ENCODE results near the gene PCSK4.
"Not testable (repeated sequence)": the region's sequence is repeated elsewhere in the genome, so short reads cannot be mapped to it uniquely, and the experiment has no call there.

The PCSK4 gene

DNA sequence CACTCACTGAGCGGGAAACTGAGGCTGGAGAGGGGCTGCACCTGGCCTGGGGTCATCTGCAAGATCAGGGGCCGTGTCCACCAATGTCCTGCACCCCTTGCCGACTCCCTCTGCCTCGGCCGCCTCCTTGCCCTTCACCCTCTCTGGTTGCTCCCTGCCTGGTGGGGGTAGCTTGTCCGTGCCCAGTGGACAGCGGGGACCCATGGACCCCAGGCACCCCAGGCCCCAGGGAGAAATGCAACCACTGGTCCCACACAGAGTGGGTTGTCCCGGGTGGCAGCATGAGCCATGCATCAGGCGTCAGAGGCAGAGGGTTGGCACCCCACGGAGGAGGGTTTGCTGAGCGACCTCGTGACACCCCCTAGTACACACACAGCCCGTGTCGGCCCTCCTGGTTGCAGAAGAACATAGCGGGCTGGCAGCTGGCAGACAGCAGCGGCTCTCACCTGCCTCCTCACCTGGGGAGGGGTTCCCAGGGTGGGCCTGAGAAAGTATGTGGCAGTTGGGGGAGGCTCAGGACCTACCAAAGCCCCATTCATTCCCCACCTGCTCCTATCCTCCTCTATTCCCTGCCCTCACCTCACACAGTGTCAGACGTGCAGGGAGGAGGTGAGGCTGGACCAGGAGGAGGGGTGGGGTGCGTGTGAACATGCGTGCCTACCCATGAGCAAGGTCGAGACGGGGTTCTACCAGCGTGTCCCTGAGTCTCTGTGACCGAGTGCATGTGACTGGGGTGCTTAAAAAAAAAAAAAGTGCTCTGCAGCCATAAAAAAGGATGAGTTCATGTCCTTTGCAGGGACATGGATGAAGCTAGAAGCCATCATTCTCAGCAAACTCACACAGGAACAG lies 14.0 kb upstream of the PCSK4 start:
- DNase-seq = no peak

DNA sequence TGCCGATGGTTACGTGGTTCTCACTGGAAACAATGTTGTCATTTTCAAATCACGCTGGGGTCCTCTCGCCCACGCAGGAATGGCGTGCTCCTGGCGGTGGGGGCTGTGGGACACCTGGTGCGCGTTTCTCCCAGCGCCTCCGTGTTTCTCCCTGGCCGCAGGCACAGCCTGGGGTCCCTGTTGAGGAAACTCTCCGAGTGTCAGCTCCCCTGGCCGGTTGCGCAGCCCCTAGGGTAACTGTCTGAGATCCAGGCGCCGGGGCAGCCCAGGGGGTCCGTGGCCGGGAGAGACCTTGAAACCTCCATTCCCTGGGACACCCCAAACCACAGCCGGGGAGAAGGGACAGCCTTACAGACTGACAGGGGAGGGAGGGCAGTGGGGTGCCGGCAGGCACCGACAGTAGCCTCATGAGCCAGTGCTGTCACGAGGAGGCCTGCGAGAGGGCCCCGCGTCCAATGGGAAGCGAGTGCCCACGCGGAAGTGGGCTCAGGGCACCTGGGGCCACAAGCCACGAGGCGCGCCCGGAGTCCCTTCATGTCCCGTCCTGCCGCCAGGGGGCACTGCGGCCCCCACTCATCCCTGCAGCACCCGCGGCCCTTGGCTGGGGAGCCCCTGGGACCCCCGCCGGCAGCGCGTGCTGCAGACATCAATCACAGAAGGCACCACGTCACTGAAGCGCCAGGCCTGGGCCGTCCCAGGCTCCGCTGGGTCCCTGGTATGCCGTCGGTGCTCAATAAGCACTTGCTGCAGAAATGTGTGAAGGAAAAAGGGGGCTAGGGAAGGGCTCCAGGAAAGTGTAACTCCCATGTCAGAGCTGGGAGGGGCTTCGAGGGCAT lies 13.2 kb upstream of the PCSK4 start:
- peak; percentile 61 to 88 (median 69) for DNase-seq

GRCh38 chr19:1502433-1503088 lies 12.4 kb upstream of the PCSK4 start:
- no peak for DNase-seq

DNA sequence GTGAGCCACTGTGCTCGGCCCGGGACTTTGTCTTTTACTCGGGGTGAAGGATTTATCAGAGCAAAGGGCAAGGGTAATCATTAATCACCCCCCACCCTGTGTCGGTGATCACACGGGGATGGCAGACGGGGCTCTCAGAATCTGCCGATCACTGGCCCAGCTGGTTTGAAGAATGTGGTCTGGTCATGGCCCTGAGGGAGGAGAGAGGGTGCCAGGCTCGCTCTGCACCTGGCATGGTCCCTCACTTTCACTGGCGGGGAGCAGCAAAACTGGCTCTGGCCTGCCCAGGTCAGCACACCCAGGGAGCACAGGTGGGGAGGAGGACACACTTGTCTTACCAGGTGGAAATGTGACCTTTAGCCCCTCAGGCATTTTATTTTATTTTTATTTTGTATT lies 11.0 kb upstream of the PCSK4 start:
- DNase-seq = no peak

DNA sequence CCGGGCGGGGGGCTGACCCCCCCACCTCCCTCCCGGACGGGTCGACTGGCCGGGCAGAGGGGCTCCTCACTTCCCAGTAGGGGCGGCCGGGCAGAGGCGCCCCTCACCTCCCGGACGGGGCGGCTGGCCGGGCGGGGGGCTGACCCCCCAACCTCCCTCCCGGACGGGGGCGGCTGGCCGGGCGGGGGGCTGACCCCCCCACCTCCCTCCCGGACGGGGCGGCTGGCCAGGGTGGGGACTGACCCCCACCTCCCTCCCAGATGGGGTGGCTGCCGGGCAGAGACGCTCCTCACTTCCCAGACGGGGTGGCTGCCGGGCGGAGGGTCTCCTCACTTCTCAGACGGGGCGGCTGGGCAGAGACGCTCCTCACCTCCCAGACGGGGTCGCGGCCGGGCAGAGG lies 9.1 kb upstream of the PCSK4 start:
- DNase-seq = not testable (repeated sequence)

DNA sequence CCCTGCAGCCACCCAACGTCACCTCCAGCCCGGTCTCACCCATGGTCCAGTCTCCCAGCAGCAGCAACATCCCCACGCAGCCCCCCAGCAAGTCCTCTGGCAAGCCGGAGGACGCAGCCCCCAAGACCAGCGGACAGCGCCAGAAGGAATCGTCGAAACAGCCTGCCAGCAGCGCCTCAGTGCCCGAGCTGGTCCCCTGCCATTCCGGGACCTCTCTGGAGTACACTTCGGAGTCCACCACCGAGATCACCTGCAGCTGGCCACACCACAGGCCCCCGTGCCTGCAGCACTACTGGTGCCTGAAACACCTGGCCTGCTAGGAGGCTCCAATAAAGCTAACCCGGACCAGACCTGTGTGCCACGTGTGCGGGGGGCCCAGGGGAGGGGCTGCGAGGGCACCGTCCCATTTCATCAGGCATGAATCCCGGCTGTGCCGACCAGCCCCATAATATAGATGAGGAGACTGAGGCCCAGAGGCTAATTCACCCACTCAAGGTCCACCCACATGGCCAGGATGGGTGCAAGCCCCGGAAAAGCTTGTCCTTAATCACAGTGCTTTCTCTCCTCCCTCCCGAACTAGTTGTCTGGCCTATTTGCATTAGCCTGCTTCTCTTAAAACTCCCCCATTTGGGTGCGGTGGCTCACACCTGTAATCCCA lies 7.6 kb upstream of the PCSK4 start:
- no peak for DNase-seq

DNA sequence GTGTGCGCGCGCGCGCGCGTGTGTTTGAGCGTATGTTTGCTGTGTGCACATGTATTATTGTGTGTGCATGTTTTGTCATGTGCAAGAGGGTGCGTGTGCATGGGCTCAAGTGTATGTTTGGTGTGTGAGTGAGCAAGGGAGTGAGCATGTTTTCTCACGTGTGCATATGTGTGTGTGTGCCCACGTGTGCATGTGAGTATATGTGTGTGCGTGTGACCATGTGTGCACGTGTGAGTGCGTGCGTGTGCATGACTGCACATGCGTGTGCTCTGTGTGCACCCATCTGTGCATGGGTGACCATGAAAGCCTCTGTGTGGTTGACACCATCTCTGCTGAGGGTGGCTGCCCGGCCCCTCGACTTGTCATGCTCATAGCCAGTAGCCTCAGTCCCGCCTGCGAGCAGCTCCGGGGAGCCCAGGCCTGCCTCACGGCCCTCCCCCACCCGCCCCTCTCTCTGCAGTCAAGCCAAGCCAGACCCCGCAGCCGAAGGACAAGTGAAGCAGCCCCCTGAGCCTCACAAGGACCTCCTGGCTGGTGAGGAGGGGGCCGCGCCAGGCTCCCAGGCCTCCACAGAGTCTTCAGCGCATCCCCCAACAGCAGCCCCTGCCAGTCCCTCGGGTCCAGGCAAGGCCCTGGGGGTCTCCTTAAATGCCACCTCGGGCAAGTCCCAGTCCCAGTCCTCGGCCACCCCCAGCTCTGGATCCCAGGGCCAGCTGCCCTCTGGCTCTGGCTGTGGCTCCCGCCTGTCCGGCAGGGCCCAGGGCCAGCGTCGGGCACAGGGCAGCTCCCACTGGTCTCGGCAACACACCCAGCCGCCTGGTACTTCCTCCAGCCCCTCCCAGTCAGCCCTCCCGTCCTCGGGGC lies 6.8 kb upstream of the PCSK4 start:
- DNase-seq = no peak

GRCh38 chr19:1495799-1496713 lies 5.9 kb upstream of the PCSK4 start:
- DNase-seq = no peak

- no peak for DNase-seq
These were observed 5.1 kb upstream of the PCSK4 start for GRCh38 chr19:1495051-1495798.

- no peak for DNase-seq
These were observed 4.1 kb upstream of the PCSK4 start for GRCh38 chr19:1494115-1494815.

DNA sequence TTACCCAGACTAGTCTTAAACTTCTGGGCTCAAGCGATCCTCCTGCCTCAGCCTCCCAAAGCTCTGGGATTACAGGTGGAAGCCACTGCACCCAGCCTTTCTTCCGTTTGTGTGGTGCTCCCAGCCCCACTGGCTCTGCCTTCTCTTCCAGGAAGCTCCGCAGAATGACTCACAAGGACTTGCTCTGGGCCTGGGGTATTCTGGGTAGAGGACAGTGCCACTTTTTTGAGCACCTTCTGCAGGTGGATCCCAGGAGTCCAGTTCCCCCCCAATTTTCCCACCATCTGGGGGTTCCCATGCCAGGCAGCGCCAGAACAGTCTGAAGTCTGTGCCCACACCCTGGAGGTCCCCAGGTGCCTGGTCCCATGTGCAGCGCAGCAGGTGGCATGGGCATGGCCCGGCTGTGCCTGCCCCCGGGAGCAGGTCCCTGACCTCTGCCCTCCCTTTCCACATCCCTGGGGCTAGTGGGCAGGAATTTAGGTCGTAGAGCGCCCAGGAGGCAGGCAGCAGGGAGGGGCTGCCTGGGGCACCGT lies 2.4 kb upstream of the PCSK4 start:
- no peak for DNase-seq

DNA sequence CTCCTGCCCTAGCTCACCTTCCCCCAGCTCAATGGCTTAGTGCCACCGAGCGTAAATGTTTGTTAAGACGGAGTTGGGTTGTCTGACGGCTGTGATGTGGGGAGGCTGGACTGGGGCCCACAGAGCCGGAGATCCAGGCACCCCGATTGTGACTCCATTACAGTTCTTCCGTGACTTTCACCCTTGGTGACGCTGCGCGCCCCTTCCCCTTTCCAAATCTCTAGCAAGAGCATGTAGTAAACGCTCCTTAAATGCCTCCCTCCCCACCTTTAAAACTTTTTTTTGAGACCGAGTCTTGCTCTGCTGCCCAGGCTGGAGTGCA lies 1.7 kb upstream of the PCSK4 start:
- DNase-seq = no peak

- no peak for DNase-seq
These were observed 1.1 kb upstream of the PCSK4 start, which contains the start of gene REEP6 for GRCh38 chr19:1491114-1491848. Gene REEP6 (plus strand): TSS chr19:1491181. CDS start chr19:1491270, 89 bp downstream.

GRCh38 chr19:1489463-1490310 lies 463 bp downstream of the PCSK4 start:
- no peak for DNase-seq

DNA sequence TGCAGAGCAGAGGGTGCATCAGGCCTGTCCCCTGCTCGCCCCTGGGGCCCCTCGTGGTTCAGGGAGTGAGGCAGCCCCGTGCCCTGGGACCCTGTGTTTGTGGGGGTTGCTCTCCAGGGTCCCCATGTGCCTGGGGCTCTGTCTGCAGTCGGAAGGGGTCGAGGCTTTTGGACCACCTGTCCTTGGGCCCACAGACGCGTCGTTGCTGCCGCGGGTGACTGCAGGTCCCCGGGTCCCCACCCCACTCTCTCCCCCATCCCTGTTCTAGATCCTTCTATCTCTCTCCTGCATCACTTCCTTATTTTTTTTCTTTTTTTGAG lies 1.9 kb downstream of the PCSK4 start:
- DNase-seq = no peak

DNA sequence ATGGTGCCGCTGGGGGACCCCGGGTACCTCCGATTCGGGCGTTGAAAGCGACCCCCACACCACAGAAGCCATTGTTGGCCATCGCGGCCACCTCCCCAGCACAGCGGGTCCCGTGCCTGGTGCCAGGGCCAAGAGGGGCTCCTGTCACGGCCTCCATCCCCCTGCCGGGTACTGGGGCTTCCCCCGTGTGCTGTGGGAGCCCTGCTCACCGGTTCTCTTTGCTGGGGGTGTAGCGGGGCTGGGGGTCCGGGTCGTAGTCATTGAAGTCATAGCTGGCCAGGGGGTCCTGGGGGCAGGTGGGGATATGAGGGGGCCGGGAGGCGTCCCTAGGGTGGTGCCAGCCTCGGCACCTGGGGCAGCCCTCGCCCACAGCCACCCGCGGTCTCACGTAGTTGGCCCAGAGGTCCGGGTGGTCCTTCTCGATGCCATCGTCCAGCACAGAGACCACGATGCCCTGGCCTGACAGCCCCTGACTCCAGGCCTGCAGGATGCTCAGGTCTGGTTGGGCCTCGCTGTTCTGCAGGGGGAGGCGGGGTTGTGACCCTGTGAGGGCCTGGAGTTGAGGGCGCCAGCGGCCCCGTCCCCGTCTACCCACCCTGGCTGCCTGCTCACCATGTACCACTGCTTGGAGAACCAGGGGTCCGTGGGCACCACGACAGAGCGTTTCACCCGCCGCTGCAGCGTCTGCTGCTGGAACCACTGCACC lies 2.4 kb downstream of the PCSK4 start:
- DNase-seq = no peak

Measured in suppressor macrophage treated with lipopolysaccharide for 1 hour (primary cell).